ENCODE data around the gene FTO.

FTO gene

GRCh38 chr16:54118846-54119245 is 414.9 kb downstream of the FTO start:
- H3K79me2 ChIP-seq (ENCODE audit: insufficient read depth, low read length): no peaks in the 10 kb centered on the region
- H3K27ac ChIP-seq (ENCODE audit: low read depth, low read length): no peak overlapping the region
- H3K36me3 ChIP-seq (ENCODE audit: low read length): no peaks in the 10 kb centered on the region
- no peak overlapping the region for H3K9ac ChIP-seq (ENCODE audit: low read length)
- no peak overlapping the region for H2AFZ ChIP-seq (ENCODE audit: low read depth, low read length, severe bottlenecking)
- H4K20me1 ChIP-seq (ENCODE audit: low read depth, low read length): no peaks in the 10 kb centered on the region
- no peaks in the 10 kb centered on the region for H3K9me2 ChIP-seq (replicated peaks; ENCODE audit: insufficient read depth, low read length)
- no peak overlapping the region for H3K4me3 ChIP-seq (ENCODE audit: insufficient read depth, low read length, poor library complexity, severe bottlenecking)
- H3K27me3 ChIP-seq (ENCODE audit: low read length): no peaks in the 10 kb centered on the region
- no peak overlapping the region for H3K4me2 ChIP-seq (ENCODE audit: low read depth, low read length, poor library complexity, severe bottlenecking)
- TF ChIP-seq EZH2phosphoT487 (conservative IDR thresholded peaks at IDR 0.05; ENCODE audit: low read length) (no peak), CTCF (IDR thresholded peaks at IDR 0.05; ENCODE audit: insufficient read depth, low read length, poor library complexity, severe bottlenecking) (no peak)
- H3K9me3 ChIP-seq (ENCODE audit: insufficient read depth, low read length): no peaks in the 10 kb centered on the region
- H3F3A ChIP-seq (ENCODE audit: insufficient read depth): no peaks in the 10 kb centered on the region

GRCh38 chr16:54120846-54121480 is 417.0 kb downstream of the FTO start:
- no peaks in the 10 kb centered on the region for H3F3A ChIP-seq (ENCODE audit: insufficient read depth)
- no peak overlapping the region for H3K4me3 ChIP-seq (ENCODE audit: insufficient read depth, low read length, poor library complexity, severe bottlenecking)
- no peaks in the 10 kb centered on the region for H3K27me3 ChIP-seq (ENCODE audit: low read length)
- no peak overlapping the region for H2AFZ ChIP-seq (ENCODE audit: low read depth, low read length, severe bottlenecking)
- H3K9ac ChIP-seq (ENCODE audit: low read length): no peak overlapping the region
- no peak overlapping the region for H3K27ac ChIP-seq (ENCODE audit: low read depth, low read length)
- H3K4me2 ChIP-seq (ENCODE audit: low read depth, low read length, poor library complexity, severe bottlenecking): no peak overlapping the region
- no peaks in the 10 kb centered on the region for H3K79me2 ChIP-seq (ENCODE audit: insufficient read depth, low read length)
- H3K9me3 ChIP-seq (ENCODE audit: insufficient read depth, low read length): no peaks in the 10 kb centered on the region
- H3K36me3 ChIP-seq (ENCODE audit: low read length): no peaks in the 10 kb centered on the region
- TF ChIP-seq CTCF (IDR thresholded peaks at IDR 0.05; ENCODE audit: insufficient read depth, low read length, poor library complexity, severe bottlenecking) (no peak), EZH2phosphoT487 (conservative IDR thresholded peaks at IDR 0.05; ENCODE audit: low read length) (no peak)
- H3K9me2 ChIP-seq (replicated peaks; ENCODE audit: insufficient read depth, low read length): no peaks in the 10 kb centered on the region
- no peaks in the 10 kb centered on the region for H4K20me1 ChIP-seq (ENCODE audit: low read depth, low read length)

GRCh38 chr16:54121539-54122295 is 417.8 kb downstream of the FTO start:
- Histone ChIP-seq H3K27ac (ENCODE audit: low read depth, low read length) (no peak overlapping the region), H3K9ac (ENCODE audit: low read length) (no peak overlapping the region), H3K4me3 (ENCODE audit: insufficient read depth, low read length, poor library complexity, severe bottlenecking) (no peak overlapping the region), H3K27me3 (ENCODE audit: low read length) (no peaks in the 10 kb centered on the region), H3K79me2 (ENCODE audit: insufficient read depth, low read length) (no peaks in the 10 kb centered on the region), H3K9me2 (replicated peaks; ENCODE audit: insufficient read depth, low read length) (no peaks in the 10 kb centered on the region), H3F3A (ENCODE audit: insufficient read depth) (no peaks in the 10 kb centered on the region), H3K36me3 (ENCODE audit: low read length) (no peaks in the 10 kb centered on the region), H4K20me1 (ENCODE audit: low read depth, low read length) (no peaks in the 10 kb centered on the region), H3K4me2 (ENCODE audit: low read depth, low read length, poor library complexity, severe bottlenecking) (no peak overlapping the region), H2AFZ (ENCODE audit: low read depth, low read length, severe bottlenecking) (no peak overlapping the region), H3K9me3 (ENCODE audit: insufficient read depth, low read length) (no peaks in the 10 kb centered on the region)
- TF ChIP-seq EZH2phosphoT487 (conservative IDR thresholded peaks at IDR 0.05; ENCODE audit: low read length): no peak
- no peak for TF ChIP-seq CTCF (IDR thresholded peaks at IDR 0.05; ENCODE audit: insufficient read depth, low read length, poor library complexity, severe bottlenecking)
